IMR-90 (cell line): Measurements from ENCODE around the gene CTNNA1. TPM values are rescaled to one million over a fixed set of nuclear protein-coding genes. Genes with fewer than 3 reads are reported as not detected.

Experiments
- ATAC-seq: fragments of 200-7000 bp; cut with Tn5 transposase; 2 replicates; pipeline ENCODE4 v1.9.1; 2020; ENCODE audit warnings: low read depth, mild to moderate bottlenecking, moderate library complexity
- BruUV-seq: library from RNA; stranded (reverse); fragments of 400-500 nt; replicated peaks from 2 replicates; lab custom pipeline; 2021; lab: Mats Ljungman, UMichigan
- CTCF ChIA-PET: fragments of 300-600 bp; formaldehyde crosslinking; extraction: SDS; loops from one replicate; lab custom pipeline; 2021; ENCODE audit warnings: antibody characterized with exemption; lab: Yijun Ruan, JAX
- POLR2A ChIA-PET: fragments of 300-600 bp; sonication (Branson Sonifier 250); formaldehyde crosslinking; loops from one replicate; lab custom pipeline; 2022; ENCODE audit warnings: antibody characterized with exemption; ENCODE audit not compliant: unreplicated experiment; lab: Charles Lee
- DNase-seq: peaks from one replicate; pipeline ENCODE4 v3.0.0; 2013
- H2AFZ ChIP-seq: replicated peaks from 2 replicates; pipeline ENCODE3; 2013; ENCODE audit warnings: low read length, mild to moderate bottlenecking; ENCODE audit not compliant: poor library complexity
- H2AK5ac ChIP-seq: 2 replicates; pipeline ENCODE4 v1.6.1; 2013; ENCODE audit warnings: low read depth, low read length, inconsistent platforms
- H2AK9ac ChIP-seq: replicated peaks from 2 replicates; pipeline ENCODE3; 2013; ENCODE audit warnings: mild to moderate bottlenecking, low read depth, low read length, moderate library complexity; ENCODE audit not compliant: poor library complexity
- H2BK120ac ChIP-seq: 2 replicates; pipeline ENCODE4 v1.6.1; 2013; ENCODE audit warnings: low read depth, low read length, inconsistent platforms
- H2BK15ac ChIP-seq: 3 replicates; pipeline ENCODE4 v1.6.1; 2013; ENCODE audit warnings: low read depth, low read length, inconsistent platforms
- H2BK20ac ChIP-seq: 2 replicates; pipeline ENCODE4 v1.6.1; 2013; ENCODE audit warnings: low read depth, mild to moderate bottlenecking, inconsistent platforms, low read length, moderate library complexity
- H2BK5ac ChIP-seq: 2 replicates; pipeline ENCODE4 v1.6.1; 2013; ENCODE audit warnings: mild to moderate bottlenecking, low read depth, low read length, inconsistent platforms; ENCODE audit not compliant: poor library complexity, severe bottlenecking
- H3K14ac ChIP-seq: replicated peaks from 2 replicates; pipeline ENCODE4 v1.6.1; 2013; ENCODE audit warnings: low read depth, low read length, inconsistent platforms
- H3K18ac ChIP-seq: 2 replicates; pipeline ENCODE4 v1.6.1; 2013; ENCODE audit warnings: low read depth, low read length, control low read depth
- H3K23ac ChIP-seq: 2 replicates; pipeline ENCODE4 v1.6.1; 2013; ENCODE audit warnings: low read depth, low read length, inconsistent platforms
- H3K27ac ChIP-seq: 2 replicates; pipeline ENCODE4 v1.5.1; 2013; ENCODE audit warnings: mild to moderate bottlenecking, control low read depth, low read length; ENCODE audit not compliant: insufficient read depth
- H3K27me3 ChIP-seq: 2 replicates; pipeline ENCODE4 v1.6.1; 2013; ENCODE audit warnings: low read length; ENCODE audit not compliant: control insufficient read depth, insufficient read depth
- H3K36me3 ChIP-seq: 2 replicates; pipeline ENCODE4 v1.6.1; 2013; ENCODE audit warnings: low read length, mixed read lengths; ENCODE audit not compliant: control insufficient read depth, insufficient read depth
- H3K4ac ChIP-seq: 2 replicates; pipeline ENCODE4 v1.6.1; 2013; ENCODE audit warnings: low read depth, low read length, inconsistent platforms
- H3K4me1 ChIP-seq: 2 replicates; pipeline ENCODE4 v1.6.1; 2013; ENCODE audit warnings: low read length, mixed read lengths; ENCODE audit not compliant: control insufficient read depth, insufficient read depth
- H3K4me2 ChIP-seq: 2 replicates; pipeline ENCODE4 v1.6.1; 2013; ENCODE audit warnings: low read depth, mild to moderate bottlenecking, control low read depth, low read length, moderate library complexity
- H3K4me3 ChIP-seq: 2 replicates; pipeline ENCODE4 v1.5.1; 2013; ENCODE audit warnings: low read depth, mild to moderate bottlenecking, control low read depth, low read length, moderate library complexity; ENCODE audit not compliant: insufficient read depth
- H3K56ac ChIP-seq: 2 replicates; pipeline ENCODE4 v1.6.1; 2013; ENCODE audit warnings: low read length, inconsistent platforms; ENCODE audit not compliant: insufficient read depth; ENCODE audit errors: extremely low read depth
- H3K79me1 ChIP-seq, 2 experiments: 2 replicates each; pipeline ENCODE4 v1.6.1; 2013; ENCODE audit warnings: low read length in 2 of 2, inconsistent platforms in 1 of 2, low read depth in 1 of 2
- H3K9ac ChIP-seq: 2 replicates; pipeline ENCODE4 v1.6.1; 2013; ENCODE audit warnings: low read depth, low read length, control low read depth
- H3K9me1 ChIP-seq: 2 replicates; pipeline ENCODE4 v1.6.1; 2013; ENCODE audit warnings: low read length, inconsistent platforms; ENCODE audit not compliant: insufficient read depth
- H3K9me3 ChIP-seq: 2 replicates; pipeline ENCODE4 v1.6.1; 2013; ENCODE audit warnings: low read length; ENCODE audit not compliant: control insufficient read depth, insufficient read depth
- H4K20me1 ChIP-seq: 2 replicates; pipeline ENCODE4 v1.6.1; 2013; ENCODE audit warnings: low read length, inconsistent platforms; ENCODE audit not compliant: insufficient read depth
- H4K5ac ChIP-seq: 2 replicates; pipeline ENCODE4 v1.6.1; 2013; ENCODE audit warnings: mild to moderate bottlenecking, low read depth, low read length, control low read depth
- H4K8ac ChIP-seq, 2 experiments: 2 replicates each; pipeline ENCODE4 v1.6.1; 2013; ENCODE audit warnings: low read depth in 2 of 2, low read length in 2 of 2, control low read depth in 1 of 2, inconsistent platforms in 1 of 2
- H4K91ac ChIP-seq: 2 replicates; pipeline ENCODE4 v1.6.1; 2013; ENCODE audit warnings: low read depth, low read length, inconsistent platforms; ENCODE audit not compliant: insufficient read depth
- CHD1 ChIP-seq: IDR thresholded peaks from 2 replicates; pipeline ENCODE4 v1.6.1; 2012; ENCODE audit warnings: low read depth, low read length, improper control_type of control experiment
- FOS ChIP-seq: fragments of 150-350 bp; IDR thresholded peaks from 2 replicates; pipeline ENCODE4 v1.6.1; 2016; ENCODE audit warnings: low read depth, low read length
- MAFK ChIP-seq: IDR thresholded peaks from 2 replicates; pipeline ENCODE4 v1.6.1; 2012; ENCODE audit warnings: low read depth, low read length, improper control_type of control experiment
- RCOR1 ChIP-seq: IDR thresholded peaks from 2 replicates; pipeline ENCODE4 v1.6.1; 2012; ENCODE audit warnings: mild to moderate bottlenecking, low read length, improper control_type of control experiment; ENCODE audit not compliant: insufficient replicate concordance
- RFX5 ChIP-seq: IDR thresholded peaks from 2 replicates; pipeline ENCODE4 v1.8.0; 2012; ENCODE audit warnings: low read depth, mild to moderate bottlenecking, low read length, moderate library complexity
- WGBS, 2 experiments: methylation state at CpG; one replicate each; pipeline versions ENCODE4 v1.1.5 to v1.1.7; 2013; ENCODE audit warnings: missing lambda C conversion rate in 2 of 2; ENCODE audit not compliant: insufficient read length in 1 of 2; ENCODE audit errors: extremely low coverage in 2 of 2; 5-methylcytosine and 5-hydroxymethylcytosine counted together
- dilution Hi-C: fragments of 300-500 bp; cut with HindIII; formaldehyde crosslinking; loops from one replicate; pipeline ENCODE4 v1.14.3; 2018; ENCODE audit warnings: low sequenced_read_pairs; ENCODE audit not compliant: unreplicated experiment
- in situ Hi-C: fragments of 300-500 bp; cut with MboI; formaldehyde crosslinking; loops from 3 replicates; pipeline ENCODE4 v1.14.3; 2019; ENCODE audit warnings: low sequenced_read_pairs, inconsistent platforms, mixed read lengths
- intact Hi-C: fragments of 100-400 bp; cut with micrococcal nuclease; formaldehyde crosslinking; loops from 2 replicates; pipeline ENCODE4 v1.10.0; 2022
- polyA plus RNA-seq, 3 experiments: library from polyadenylated mRNA; depleted of rRNA; stranded (reverse); fragments of >200 nt; gene quantifications; 2 replicates each; pipeline ENCODE4 v1.2.3, GENCODE V29; 2012; ENCODE audit warnings: low replicate concordance in 1 of 3
- total RNA-seq: library from RNA; depleted of rRNA; stranded (reverse); fragments of >200 nt; gene quantifications from 2 replicates; pipeline ENCODE4 v1.2.3, GENCODE V29; 2012
- TF ChIP-seq, protein P1 (sequence below): fragments of 150-350 bp; IDR thresholded peaks from 2 replicates; pipeline ENCODE4 v1.6.1; 2017; ENCODE audit warnings: mild to moderate bottlenecking, antibody characterized with exemption, low read length, low read depth
- TF ChIP-seq, protein P2 (sequence below): conservative IDR thresholded peaks from 2 replicates; pipeline ENCODE4 v1.5.1; 2012; ENCODE audit warnings: mild to moderate bottlenecking, low read depth, low read length, improper control_type of control experiment

The CTNNA1 gene
- total and polyA plus RNA-seq, 2 of the 4 experiments (the other 2 are of a cell fraction) = 220 to 471 TPM

DNA sequence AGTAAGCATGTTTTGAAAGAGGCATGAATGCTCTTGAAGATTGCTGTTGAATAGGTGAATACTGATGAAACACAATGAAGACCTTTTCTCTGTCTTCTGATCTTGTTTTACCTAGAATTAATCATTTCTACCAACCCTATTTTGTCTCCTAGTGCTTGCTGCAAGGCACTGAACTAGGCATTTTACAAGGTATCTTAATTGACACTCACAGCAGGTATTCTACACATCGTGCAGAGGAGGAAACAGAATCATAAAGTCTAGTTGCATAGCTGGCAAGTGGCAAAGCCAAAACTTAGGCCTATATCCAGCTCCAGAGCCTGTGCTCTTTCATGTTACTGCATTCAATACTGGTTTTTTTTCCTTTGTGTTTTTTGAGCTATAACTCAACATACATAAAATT is 50.7 kb downstream of the CTNNA1 start:
- intact Hi-C loops (no loop called here), dilution Hi-C loops (no loop called here), in situ Hi-C loops (no loop called here)
- H3K23ac ChIP-seq = no peak overlapping the region
- H3K14ac ChIP-seq = no peak overlapping the region
- peaks cover 65% of the 10 kb centered on the region for H4K20me1 ChIP-seq
- ATAC-seq (no peak), DNase-seq (no peak)
- H3K4me1 ChIP-seq = peaks cover 5% of the 10 kb centered on the region
- H3K4me3 ChIP-seq = no peak overlapping the region
- no peak overlapping the region for H3K4ac ChIP-seq
- H4K5ac ChIP-seq = no peak overlapping the region
- no peak overlapping the region for H3K18ac ChIP-seq
- peaks cover 8% of the 10 kb centered on the region for H3K36me3 ChIP-seq
- H3K4me2 ChIP-seq = no peak overlapping the region
- TF ChIP-seq, protein P1, sequence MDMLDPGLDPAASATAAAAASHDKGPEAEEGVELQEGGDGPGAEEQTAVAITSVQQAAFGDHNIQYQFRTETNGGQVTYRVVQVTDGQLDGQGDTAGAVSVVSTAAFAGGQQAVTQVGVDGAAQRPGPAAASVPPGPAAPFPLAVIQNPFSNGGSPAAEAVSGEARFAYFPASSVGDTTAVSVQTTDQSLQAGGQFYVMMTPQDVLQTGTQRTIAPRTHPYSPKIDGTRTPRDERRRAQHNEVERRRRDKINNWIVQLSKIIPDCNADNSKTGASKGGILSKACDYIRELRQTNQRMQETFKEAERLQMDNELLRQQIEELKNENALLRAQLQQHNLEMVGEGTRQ = no peak
- TF ChIP-seq MAFK (no peak), RFX5 (no peak), CHD1 (no peak), RCOR1 (no peak), FOS (no peak)
- TF ChIP-seq, protein P2, sequence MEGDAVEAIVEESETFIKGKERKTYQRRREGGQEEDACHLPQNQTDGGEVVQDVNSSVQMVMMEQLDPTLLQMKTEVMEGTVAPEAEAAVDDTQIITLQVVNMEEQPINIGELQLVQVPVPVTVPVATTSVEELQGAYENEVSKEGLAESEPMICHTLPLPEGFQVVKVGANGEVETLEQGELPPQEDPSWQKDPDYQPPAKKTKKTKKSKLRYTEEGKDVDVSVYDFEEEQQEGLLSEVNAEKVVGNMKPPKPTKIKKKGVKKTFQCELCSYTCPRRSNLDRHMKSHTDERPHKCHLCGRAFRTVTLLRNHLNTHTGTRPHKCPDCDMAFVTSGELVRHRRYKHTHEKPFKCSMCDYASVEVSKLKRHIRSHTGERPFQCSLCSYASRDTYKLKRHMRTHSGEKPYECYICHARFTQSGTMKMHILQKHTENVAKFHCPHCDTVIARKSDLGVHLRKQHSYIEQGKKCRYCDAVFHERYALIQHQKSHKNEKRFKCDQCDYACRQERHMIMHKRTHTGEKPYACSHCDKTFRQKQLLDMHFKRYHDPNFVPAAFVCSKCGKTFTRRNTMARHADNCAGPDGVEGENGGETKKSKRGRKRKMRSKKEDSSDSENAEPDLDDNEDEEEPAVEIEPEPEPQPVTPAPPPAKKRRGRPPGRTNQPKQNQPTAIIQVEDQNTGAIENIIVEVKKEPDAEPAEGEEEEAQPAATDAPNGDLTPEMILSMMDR = no peak
- H3K9ac ChIP-seq = no peak overlapping the region
- no peak overlapping the region for H2AK5ac ChIP-seq
- H2BK15ac ChIP-seq = no peak overlapping the region
- H3K56ac ChIP-seq = no peak overlapping the region
- no TSS peak for BruUV-seq
- no peaks in the 10 kb centered on the region for H3K9me3 ChIP-seq
- H3K27ac ChIP-seq = no peak overlapping the region
- H4K91ac ChIP-seq = no peak overlapping the region
- POLR2A ChIA-PET = no interaction called here
- no peak overlapping the region for H2BK120ac ChIP-seq
- H3K27me3 ChIP-seq = no peaks in the 10 kb centered on the region
- CTCF ChIA-PET = interaction anchor here (0.6 kb wide), 1 partner anchor 463 kb away, joined by 4 read pairs; no protein-coding TSS in a partner anchor
- peaks cover 37 to 84% of the 10 kb centered on the region in 2 experiments for H3K79me1 ChIP-seq
- H2BK5ac ChIP-seq = no peak overlapping the region
- H2AFZ ChIP-seq = no peak overlapping the region
- no peak overlapping the region for H4K8ac ChIP-seq
- H2BK20ac ChIP-seq = no peak overlapping the region
- H2AK9ac ChIP-seq = no peak overlapping the region
- no CpG with 5 or more reads among the region's 1 CpG for WGBS, 2 experiments
- H3K9me1 ChIP-seq = peaks cover 10% of the 10 kb centered on the region; the same call in 1 of the 2 replicates
